ENCODE data around the gene OSBPL1A. TPM values are rescaled to one million over a fixed set of nuclear protein-coding genes. Genes with fewer than 3 reads are reported as not detected.

OSBPL1A gene
- total RNA-seq, 1 donor from 2014 or later: 18.3 TPM

DNA sequence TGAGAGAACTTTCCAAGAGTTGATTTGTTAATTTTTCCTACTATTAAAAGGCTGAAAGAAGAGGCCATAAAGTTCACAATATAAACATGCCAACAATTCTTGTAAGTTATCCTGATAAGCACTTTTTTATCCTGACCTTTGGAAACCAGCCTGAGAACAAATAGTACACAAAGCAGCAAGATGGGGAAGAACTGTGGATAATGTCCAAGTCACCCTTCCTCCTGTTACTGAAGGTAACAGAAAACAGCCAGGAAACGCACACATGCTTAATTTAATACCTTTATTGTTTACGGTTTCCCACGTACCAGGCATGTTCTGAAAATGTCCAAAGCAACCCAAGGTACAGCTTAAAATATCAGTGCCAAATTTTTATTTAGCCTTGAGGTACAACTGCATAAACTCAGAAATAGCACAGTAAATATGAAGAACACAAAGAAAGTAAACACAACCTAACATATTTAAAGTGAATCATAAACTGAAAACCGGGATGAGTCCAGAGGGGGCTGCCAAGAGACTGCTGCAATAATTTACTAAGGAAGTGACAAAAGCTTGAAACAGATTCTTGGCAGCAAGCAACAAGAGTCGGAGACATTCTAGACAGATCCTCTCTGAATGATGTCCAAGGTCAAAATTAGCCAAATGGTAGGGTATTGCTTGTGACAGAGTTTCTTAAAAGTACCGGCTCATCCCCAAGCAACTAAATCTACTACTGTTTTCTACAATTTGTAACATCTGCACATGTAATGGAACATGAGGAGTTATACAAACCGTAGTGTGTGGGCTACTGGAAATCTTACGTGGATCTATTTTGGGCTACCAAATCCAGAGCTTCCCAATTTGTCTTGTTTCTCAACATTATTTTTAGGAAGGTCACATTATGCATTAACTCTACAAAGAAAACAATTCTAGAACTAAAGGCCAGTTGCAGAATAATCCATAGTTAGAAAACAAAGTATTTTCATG is 165.6 kb downstream of the OSBPL1A start:
- Histone ChIP-seq H3K4me3 (ENCODE audit: low read depth, low read length) (no peak overlapping the region), H3K27me3 (ENCODE audit: control insufficient read depth, insufficient read depth, low read length) (no peaks in the 10 kb centered on the region), H3K36me3 (ENCODE audit: control insufficient read depth, insufficient read depth, low read length) (no peaks in the 10 kb centered on the region)
- no peak for TF ChIP-seq CTCF (IDR thresholded peaks at IDR 0.05; ENCODE audit: insufficient read depth, low read length, poor library complexity, severe bottlenecking)
- DNase-seq (ENCODE audit: low read depth): no peak

DNA sequence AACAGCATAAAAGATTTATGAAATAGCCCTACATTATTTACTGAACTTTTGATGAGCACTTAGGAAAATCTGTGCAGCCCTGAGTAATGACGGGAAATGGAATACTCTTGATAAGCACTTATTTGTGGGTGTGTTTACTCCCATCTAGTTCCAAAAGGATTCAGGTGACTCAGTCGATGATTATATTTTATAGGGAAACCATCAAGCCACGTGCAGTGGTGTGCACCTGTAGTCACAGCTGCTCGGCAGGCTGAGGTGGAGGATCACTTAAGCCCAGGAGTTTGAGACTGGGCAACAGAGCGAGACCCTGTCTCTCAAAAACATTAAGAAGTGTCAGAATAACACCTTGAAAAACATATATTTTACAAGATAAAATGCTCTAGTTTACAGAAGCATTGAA is 166.9 kb downstream of the OSBPL1A start:
- DNase-seq (ENCODE audit: low read depth): no peak
- H3K4me3 ChIP-seq (ENCODE audit: low read depth, low read length): no peak overlapping the region
- no peaks in the 10 kb centered on the region for H3K36me3 ChIP-seq (ENCODE audit: control insufficient read depth, insufficient read depth, low read length)
- TF ChIP-seq CTCF (IDR thresholded peaks at IDR 0.05; ENCODE audit: insufficient read depth, low read length, poor library complexity, severe bottlenecking): no peak
- no peaks in the 10 kb centered on the region for H3K27me3 ChIP-seq (ENCODE audit: control insufficient read depth, insufficient read depth, low read length)

- Histone ChIP-seq H3K27me3 (ENCODE audit: control insufficient read depth, insufficient read depth, low read length) (no peaks in the 10 kb centered on the region), H3K36me3 (ENCODE audit: control insufficient read depth, insufficient read depth, low read length) (no peaks in the 10 kb centered on the region), H3K4me3 (ENCODE audit: low read depth, low read length) (no peak overlapping the region)
- DNase-seq (ENCODE audit: low read depth): no peak
- no peak for TF ChIP-seq CTCF (IDR thresholded peaks at IDR 0.05; ENCODE audit: insufficient read depth, low read length, poor library complexity, severe bottlenecking)
These were observed 169.0 kb downstream of the OSBPL1A start for GRCh38 chr18:24228667-24229041.

DNA sequence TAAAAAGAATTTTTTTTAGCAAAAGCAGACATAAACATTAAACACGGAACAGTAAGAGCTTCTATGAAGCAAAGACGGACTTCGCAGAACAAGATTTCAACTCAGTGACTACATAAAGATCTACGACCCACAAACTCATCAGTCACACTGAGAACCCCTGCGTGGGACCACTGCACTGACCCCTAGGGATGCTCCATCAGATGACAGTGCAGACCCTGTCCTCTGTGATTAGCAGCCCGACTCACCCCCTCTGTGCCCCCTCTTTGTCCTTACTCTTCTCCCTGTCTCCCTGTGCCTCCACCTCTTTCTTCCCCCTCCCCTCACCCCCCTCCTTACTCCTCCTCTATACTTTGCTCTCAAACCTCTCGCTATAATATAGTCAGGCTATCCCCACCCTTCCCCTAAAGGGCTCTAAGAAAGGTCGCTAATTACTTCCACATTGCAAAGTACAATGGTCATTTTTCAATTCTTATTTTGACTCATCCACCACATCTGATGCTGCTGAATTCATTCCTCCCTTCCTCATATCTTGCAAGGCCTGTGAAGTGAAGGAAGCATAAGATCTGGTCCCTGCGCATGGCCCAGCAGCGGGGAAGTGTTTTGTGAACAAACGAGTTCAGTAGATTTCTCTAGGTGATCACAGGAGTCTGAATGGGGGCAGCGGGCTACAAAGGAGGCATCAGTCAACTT is 169.5 kb downstream of the OSBPL1A start:
- DNase-seq (ENCODE audit: low read depth): no peak
- no peaks in the 10 kb centered on the region for H3K36me3 ChIP-seq (ENCODE audit: control insufficient read depth, insufficient read depth, low read length)
- no peak for TF ChIP-seq CTCF (IDR thresholded peaks at IDR 0.05; ENCODE audit: insufficient read depth, low read length, poor library complexity, severe bottlenecking)
- H3K4me3 ChIP-seq (ENCODE audit: low read depth, low read length): no peak overlapping the region
- H3K27me3 ChIP-seq (ENCODE audit: control insufficient read depth, insufficient read depth, low read length): no peaks in the 10 kb centered on the region

DNA sequence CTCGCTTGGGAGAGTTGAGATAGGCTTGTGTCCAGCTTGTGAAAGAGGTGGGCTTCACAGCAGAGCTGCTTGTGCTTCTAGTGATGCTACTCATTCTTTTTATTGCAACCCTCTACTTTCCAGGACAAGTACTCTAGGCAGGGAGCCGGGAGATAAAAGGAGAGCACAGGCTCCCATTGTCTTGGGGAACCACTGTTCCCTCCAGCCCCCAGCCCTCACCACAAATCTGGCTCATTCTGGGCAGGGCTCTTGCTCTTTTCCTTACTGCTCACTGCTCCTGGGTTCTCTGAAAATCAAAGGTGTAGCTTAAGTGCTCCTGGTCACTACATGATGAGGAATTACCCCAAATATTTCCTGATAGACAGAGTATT is 177.3 kb downstream of the OSBPL1A start:
- Histone ChIP-seq H3K36me3 (ENCODE audit: control insufficient read depth, insufficient read depth, low read length) (no peaks in the 10 kb centered on the region), H3K27me3 (ENCODE audit: control insufficient read depth, insufficient read depth, low read length) (no peaks in the 10 kb centered on the region), H3K4me3 (ENCODE audit: low read depth, low read length) (no peak overlapping the region)
- DNase-seq (ENCODE audit: low read depth): no peak
- no peak for TF ChIP-seq CTCF (IDR thresholded peaks at IDR 0.05; ENCODE audit: insufficient read depth, low read length, poor library complexity, severe bottlenecking)

All from kidney epithelial cell (primary cell).